HG03025 (cell line): ENCODE data around the gene ST3GAL3.
"Not testable (repeated sequence)": the region's sequence is repeated elsewhere in the genome, so short reads cannot be mapped to it uniquely, and the experiment has no call there.

Experiments used
- ATAC-seq: cut with Tn5 transposase; IDR thresholded peaks from one replicate; pipeline ENCODE4 v1.9.1; 2021; ENCODE audit warnings: mild to moderate bottlenecking, moderate library complexity; ENCODE audit not compliant: unreplicated experiment, low FRiP score

ST3GAL3 gene

DNA sequence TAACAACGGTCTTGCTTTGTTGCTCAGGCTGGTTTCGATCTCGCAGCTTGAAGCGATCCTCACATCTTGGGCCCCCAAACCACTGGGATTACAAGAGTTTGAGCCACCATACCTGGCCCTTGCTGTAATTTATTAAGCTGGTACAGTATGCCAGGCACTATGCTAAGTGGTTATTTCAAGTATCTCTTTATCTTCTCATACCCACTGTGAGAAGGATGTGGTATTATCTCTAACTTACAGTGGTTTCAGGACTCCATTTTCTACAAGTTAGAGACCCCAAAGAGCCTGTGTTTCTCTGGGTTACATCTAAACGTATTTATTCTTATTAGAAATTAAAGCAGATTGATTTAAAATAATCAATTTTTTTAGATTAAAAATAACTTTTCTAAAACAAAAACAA, 8.1 kb upstream of the ST3GAL3 start:
- ATAC-seq = no peak

DNA sequence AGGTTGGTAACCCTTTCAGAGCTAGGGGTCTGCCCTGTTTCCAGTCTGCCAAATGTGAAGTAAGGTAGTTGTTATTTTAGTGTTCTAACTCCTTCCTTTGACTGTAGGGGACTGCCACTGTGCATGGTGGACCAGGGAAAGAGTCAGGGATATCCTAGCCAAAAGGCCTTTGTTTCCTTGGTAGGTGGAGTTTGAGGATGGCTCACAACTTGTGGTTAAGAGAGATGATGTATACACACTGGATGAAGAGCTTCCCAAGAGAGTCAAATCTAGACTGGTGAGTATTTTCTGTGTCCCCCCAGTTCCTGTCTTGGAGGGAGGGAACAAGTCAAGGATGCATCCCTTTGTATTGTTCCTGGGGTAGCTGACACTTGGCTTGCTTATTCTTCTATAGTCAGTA, 3.5 kb upstream of the ST3GAL3 start:
- no peak for ATAC-seq

DNA sequence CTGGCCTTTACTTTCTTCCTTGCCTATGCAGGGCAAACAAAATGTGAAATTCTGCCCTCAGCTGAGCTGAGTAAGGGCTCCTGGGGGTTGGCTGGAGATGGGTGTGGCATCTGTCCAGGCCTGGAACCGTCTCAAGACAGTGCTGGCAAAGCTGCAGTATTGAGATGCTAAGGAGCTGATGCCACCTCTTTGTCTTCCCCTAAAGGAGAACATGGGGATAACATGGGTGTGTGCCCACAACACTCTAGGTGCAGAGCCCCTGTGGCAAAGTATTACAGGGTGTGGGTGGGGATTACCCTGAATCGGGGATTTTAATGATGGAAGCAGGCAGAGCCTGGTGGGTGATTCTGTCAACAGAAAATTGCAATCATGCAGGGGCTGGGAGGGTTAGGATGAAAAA, 2.5 kb upstream of the ST3GAL3 start:
- no peak for ATAC-seq

DNA sequence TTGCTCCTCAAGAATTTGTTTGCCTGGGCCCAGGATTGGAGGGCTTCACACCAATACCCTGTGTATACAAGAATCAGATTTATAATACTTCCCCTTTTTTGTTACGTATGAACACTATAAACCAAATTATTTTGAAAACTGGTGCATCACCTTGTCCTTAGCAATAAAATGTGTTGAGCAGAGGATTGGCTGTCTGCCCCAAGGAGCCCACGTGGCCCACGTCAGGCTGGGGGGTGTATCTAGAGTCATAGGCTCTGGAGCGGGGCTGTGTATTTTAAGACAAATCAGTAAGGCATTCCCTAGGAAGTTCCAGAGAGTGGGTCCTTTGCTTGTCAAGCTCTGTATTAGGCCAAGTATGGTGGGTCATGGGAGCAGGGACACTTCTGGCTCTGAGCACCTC, 2.0 kb upstream of the ST3GAL3 start:
- no peak for ATAC-seq

DNA sequence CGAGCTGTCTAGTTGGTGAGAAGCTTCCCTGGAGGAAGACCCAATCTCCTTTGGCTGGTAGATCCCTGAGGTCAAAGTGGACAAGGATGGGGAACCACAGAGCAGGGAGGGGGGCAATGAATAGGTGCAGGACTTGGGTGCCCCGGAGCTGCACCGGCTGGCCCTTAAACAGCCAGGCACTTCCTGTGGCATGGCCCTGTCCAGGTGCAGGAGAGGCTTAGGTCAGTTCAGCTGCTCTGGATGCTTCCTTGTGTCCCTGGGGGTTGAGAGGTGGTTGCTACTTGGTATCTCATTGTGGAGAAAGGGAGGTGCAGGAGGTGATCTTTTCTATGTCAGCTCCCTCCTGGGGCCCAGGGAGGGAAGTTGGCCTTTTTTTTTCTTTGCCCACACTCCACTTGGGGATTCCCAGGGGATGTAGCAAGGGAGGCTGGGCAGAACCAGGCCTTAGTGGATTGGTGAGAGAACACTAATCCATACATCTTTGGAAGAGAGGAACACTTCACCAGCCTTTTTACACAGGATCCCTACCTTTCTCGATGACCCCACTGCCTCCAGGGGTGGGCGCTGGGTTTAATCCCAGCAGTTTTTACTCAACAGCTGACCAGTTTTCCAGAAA, 1.2 kb upstream of the ST3GAL3 start:
- no peak for ATAC-seq

DNA sequence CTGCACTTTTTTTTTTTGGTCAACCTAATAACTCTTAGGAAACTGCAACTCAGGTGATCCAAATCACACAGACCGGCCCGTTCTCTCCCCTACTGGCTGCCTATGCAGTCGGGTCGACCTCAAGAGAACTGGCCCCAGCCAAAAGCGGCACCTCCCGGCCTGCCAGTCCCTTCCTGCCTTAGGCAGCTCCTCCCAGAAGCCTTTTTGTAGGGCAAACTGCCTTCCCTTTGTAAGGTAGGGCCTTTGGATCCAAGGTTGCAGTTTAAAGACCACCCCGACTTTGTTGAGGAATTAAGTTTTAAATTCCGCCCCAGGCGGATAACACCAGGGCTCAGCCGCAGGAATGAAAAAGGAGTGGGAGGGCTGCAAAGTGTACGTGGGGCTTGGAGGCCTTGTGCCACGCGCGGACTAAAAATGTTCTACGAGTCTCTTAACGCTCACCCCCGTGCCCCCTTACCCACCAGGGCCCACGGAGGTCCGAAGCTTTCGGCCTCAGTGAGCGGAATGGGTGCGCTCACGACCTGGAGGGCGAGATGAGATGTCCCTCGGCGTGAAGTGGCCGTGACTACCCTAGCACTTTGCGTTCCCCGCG, 642 bp upstream of the ST3GAL3 start:
- ATAC-seq = peak; percentile 1

DNA sequence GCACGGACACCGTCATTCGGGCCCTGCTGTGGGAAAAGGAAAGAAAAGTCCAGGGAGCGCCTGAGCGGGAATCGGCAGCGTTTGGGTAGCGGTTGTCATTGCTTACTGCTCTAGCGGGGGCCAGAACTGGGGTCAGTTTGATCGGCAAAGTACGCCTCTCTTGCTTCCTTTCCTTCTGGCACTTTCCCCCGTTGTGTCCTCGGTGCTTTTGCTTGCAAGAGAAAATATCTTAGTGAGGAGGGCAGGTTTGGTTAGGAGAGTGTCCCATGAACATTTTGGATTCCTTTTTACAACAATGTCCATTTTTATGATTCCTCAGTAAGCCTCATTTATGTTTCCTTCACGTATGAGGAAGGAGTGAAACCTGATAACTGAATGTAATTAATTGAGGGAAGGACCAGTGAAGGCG, 670 bp downstream of the ST3GAL3 start:
- ATAC-seq = no peak

DNA sequence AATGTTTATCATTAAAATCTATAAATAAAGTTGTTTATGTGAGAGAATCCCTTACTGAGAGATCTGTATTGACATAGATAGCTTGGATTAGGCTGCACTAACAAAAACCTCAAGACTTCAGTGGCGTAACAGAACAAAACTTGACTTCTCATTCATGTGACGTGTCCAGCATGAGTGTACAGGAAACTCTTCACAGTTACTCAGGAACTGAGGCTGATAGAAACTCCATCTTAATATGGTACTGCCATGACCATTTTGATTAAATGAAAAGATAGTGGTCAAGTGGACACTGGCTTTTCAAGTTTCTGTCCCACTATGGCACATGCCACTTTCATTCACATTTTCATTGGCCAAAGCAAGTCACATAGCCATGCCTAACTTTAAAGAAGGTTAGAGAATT, 3.7 kb downstream of the ST3GAL3 start:
- ATAC-seq = no peak

DNA sequence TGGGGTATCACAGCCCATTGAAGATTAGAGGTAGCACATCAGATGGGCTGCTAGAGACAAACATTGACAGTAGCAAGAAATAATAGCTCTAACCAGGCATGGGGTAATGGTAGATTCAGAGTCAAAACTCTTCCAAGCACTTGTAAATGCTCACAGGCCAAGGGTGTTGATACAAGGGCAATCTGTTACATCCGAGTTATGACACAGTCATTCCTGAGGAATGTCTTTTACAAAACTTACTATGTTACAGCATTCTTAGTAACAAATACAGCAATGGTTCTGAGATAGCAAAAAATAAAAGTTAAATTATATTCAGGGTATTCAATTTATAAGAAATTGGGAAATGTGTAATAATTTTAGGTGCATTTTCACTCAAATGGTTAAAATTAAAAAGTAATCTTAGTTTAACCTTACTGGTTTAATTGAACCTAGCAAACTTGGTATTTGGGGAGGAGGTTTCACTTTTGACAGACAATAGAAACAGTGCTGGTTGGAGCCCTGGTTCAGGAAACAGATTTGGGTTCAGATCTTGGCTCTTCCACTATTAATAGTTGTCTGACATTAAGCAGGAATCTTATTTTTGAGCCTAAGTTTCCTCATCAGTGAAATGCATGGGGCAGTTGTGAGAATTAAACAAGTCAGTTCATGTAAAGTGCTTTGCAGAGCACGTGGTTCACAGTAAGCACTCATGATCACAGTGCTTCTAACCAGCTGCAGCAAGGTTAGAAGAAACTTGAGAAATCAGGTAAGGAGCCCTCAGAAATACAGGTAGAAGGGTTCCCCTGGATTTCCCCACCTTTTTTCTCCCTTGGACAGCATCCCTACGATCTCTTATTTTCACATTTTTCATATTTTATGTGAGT, 4.4 kb downstream of the ST3GAL3 start:
- no peak for ATAC-seq

DNA sequence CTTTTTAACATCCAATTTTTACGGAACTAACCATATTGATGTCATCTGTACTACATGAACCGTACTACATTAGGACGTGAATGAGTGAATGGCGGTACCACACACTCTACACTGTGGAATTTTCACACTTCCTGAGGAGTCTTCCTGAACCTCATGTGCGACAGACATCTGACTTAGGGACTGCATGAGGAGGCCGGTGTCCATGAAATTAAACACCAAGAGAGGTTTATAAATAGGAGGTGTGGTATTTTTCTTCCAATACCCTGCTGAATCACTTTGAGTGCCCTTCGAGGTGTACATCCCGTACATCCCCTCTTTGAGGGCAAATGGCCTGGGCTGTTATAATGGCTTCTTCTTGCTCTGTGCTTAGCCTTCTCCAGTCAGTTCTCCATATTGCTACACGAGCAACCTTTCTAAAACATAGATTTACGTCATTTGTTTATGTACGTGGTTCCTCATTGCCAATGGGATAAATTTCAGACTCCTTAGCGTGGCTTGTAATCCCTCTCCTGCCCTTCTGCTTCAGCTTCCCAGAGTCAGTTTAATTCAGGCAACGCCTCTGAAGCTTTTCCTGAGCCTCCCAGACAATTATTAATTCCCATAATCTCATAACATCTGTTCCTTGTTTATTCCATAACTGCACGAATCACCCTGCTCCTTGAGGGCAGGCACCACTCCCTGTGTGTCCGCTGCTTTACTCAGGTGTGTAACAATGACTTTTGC, 9.4 kb downstream of the ST3GAL3 start:
- no peak for ATAC-seq

DNA sequence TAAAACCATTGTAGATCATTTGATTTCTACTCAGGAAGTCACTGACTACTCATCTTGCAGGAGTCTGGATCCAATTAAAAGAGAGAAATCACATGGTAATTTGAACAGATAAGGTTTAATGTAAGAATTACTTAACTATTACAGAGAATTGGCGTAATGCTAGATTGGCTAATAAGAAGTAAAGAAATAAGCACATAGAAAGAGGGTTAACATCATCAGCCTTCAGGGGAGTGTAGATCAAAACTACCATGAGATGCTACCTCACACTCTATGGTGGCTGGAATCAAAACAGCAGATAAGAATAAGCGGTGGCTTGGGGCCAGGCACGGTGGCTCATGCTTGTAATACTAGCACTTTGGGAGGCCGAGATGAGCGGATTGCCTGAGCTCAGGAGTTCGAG, 11.7 kb downstream of the ST3GAL3 start:
- no peak for ATAC-seq

DNA sequence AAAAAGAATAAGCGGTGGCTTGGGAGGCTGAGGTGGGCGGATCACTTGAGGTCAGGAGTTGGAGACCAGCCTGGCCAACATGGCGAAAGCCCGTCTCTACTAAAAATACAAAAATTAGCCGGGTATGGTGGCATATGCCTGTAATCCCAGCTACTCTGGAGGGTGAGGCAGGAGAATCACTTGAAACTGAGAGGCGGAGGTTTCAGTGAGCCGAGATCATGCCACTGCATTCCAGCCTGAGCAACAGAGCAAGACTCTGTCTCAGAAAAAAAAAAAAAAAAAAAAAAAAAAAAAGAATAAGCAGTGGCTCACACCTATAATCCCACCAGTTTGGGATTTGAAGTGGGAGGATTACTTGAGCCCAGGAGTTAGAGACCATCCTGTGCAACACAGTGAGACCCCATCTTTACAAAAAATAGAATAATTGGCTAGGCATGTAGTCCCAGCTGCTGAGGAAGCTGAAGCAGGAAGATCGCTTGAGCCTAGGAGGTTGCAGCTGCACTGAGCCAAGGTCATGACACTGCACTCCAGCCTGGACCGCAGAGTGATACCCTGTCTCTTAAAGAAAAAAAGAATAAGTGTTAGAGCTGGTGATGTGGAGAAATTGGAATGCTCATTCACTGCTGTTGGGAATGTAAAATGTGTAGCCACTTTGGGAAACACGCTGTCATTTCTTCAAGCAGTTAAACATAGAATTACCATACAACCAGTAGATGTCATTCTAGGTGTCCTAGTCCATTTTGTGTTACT, 12.5 kb downstream of the ST3GAL3 start:
- not testable (repeated sequence) for ATAC-seq

DNA sequence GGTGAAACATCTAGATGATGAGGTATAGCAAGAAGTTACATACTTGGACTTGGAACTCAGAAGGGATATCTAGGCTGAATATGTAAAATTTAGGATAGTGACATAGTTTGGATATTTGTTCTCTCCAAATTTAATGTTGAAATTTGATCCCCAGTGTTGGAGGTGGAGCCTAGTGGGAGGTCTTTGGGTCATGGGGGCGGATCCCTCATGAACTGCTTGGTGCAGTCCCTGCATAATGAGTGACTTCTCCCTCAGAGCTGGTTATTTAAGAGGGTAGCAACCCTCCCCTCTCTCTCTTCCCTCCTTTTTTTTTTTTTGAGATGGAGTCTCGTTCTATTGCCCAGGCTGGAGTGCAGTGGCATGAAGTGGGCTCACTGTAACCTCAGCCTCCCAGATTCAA, 15.5 kb downstream of the ST3GAL3 start:
- no peak for ATAC-seq

DNA sequence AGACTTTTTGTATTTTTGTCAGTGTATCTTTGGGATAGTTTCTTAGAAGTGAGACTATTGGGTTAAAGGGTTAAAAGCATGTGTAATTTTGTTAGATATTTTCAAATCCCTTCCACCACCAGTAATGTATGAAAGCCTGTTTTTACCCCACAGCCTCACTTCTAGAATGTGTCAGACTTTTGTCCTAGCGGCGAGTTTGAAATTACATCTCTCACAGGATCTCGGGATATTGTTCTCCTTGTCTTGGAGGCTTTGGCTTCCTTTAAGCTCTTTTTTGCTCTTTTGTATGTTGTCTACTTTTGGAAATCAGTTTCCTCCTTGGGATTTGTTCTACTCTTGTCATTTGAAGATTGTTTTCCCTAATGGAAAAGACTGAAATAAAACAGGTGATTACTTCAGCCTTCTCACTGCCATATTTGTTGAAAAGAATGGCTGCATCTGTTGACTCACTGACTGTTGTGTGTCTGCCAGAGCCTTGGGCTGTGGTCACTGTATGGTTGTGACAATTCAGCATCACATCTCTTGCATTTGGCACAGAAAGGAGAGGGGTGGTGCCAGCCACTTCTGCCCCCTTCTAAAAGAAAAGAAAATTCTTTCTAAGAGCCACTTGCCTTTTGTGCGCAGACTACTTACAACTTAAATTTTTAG, 22.6 kb downstream of the ST3GAL3 start:
- ATAC-seq = no peak

DNA sequence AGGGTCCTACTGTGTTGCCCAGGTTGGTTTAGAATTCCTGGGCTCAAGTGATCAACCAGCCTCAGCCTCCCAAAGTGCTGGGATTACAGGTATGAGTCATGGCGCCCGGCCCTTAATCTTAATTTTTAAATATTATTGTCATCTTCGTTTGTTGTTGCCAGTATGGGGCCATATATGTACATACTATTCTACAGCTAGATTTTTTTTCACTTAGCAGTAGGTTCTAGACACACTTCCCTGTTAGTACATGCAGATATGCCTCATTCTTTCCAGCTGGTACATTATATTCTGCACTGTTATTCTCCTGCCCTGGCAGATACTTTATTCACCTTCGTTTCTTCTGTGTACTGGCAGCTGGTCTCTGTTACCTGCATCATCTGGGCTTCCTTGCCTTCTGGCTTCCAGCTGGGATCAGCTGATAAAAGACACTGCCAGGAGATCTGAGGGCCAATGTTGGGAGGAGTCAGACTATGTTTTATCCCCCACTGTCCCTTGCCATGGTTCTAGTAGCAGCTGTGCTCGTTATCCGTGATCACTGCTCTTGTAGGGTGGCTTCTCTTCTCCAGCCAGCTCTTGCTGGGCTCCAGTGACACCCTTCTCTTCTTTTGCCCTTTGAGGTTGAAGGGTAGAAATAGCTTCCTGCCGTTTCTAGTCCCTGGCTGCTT, 24.7 kb downstream of the ST3GAL3 start:
- no peak for ATAC-seq

DNA sequence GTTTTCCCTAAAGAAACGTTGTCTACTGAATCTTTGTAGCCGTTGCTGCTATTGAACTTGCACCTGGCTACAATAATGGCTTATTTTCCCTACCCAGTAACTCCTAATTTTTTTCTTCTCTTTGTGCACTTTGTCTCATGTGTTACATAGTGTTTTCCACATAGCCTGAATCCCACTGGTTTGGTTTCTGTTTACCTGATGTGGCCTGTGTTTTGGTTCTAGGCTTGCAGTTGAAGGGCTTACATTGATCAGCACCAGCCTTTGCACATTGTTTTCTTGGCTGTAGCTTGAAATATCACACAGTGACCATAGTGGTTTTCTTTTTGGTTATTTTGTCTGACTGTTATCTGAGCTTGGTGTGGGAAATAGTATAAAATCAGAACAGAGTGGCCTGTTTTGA, 29.5 kb downstream of the ST3GAL3 start:
- ATAC-seq = no peak

DNA sequence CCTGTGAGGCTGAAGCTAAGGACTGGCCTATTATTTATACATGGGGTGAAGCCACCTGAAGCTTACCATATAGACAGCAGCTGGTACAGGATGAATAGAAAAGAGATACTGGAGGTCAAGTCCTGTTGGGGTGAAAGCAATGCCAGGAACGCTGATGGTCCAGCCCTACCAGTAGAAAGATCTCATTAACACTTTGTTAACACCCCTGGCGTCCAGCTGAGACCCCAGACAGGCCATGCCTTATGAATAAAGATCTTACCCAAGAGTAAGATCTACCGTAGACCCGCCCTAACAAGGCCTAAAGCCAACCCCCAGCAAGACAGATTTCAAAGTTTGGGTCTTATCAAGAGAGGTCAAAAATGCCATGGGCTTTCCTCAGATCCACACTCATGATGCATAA, 34.7 kb downstream of the ST3GAL3 start:
- ATAC-seq = no peak

DNA sequence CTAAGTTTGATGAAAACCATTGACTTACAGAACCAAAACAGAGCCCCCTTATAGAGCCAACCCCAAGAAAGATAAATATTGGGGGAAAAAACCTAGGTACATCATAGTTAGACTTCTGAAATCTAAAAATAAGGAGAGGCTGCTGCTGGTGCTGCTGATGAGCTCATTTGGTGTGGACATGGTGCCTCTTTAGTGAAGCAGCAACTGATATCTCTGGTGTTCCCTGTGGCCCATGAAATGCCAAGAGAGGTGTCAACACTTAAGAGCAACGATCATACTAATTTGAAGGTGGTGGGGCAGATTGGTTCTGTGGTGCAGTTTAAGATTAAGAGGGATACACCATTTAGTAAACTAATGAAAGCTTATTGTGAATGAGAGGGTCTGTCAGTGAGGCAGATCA, 35.9 kb downstream of the ST3GAL3 start:
- no peak for ATAC-seq

DNA sequence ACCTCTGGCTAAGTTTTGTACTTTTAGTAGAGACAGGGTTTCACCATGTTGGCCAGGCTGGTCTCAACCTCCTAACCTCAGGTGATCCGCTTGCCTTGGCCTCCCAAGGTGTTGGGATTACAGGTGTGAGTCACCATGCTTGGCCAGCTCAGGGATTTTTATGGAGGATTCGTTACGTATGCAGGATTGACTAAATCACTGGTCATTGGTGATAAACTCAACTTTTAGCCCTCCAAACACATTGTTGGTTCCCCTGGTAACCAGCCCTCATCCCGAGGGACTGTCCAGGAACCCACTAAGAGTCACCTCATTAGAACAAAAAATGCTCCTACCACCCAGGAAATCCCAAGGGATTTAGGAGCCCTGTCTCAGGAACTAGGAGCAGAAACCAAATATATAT, 40.4 kb downstream of the ST3GAL3 start:
- no peak for ATAC-seq
